ENCODE data around the gene RPL12.
"Not testable (repeated sequence)": the region's sequence is repeated elsewhere in the genome, so short reads cannot be mapped to it uniquely, and the experiment has no call there.

DNA sequence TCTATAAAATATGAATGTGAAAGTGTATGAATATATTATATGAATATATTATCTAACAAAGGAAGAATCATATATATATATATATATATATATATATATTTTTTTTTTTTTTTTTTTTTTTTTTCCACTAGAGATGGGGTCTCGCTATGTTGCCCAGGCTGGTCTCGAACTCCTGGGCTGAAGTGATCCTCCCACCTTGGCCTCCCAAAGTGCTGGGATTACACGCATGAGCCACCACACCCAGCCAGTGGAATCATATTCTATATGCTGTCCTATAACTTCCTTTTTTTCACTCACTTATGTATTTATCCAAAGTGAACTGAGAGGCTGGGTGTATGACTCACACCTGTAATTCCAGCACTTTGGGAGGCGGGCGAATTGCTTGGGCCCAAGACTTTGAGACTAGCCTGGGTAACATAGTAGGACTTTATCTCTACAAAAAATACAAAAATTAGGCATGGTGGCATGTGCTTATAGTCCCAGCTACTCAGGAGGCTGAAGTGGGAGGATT is 15.3 kb upstream of the RPL12 start:
- not testable (repeated sequence) for TF ChIP-seq TAF1 (IDR thresholded peaks at IDR 0.05; ENCODE audit: control insufficient read depth, extremely low read depth, insufficient read depth, low read length, severe bottlenecking); POLR2A (conservative IDR thresholded peaks at IDR 0.05); RBFOX2 (IDR thresholded peaks at IDR 0.05; ENCODE audit: low read depth, low read length); BRF2 (IDR thresholded peaks at IDR 0.05; ENCODE audit: borderline replicate concordance, insufficient read depth, insufficient read length); TCF7 (IDR thresholded peaks at IDR 0.05; ENCODE audit: borderline replicate concordance); STAG1 (CRISPR knock-in tag; IDR thresholded peaks at IDR 0.05; ENCODE audit: borderline replicate concordance); CBFB (CRISPR knock-in tag; IDR thresholded peaks at IDR 0.05); ZNF133 (CRISPR knock-in tag; IDR thresholded peaks at IDR 0.05); CEBPZ (IDR thresholded peaks at IDR 0.05; ENCODE audit: borderline replicate concordance, low read depth, low read length); EP300 (IDR thresholded peaks at IDR 0.05; ENCODE audit: low read length)
- TF ChIP-seq, protein P1, sequence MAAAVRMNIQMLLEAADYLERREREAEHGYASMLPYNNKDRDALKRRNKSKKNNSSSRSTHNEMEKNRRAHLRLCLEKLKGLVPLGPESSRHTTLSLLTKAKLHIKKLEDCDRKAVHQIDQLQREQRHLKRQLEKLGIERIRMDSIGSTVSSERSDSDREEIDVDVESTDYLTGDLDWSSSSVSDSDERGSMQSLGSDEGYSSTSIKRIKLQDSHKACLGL (CRISPR knock-in tag; IDR thresholded peaks at IDR 0.05; ENCODE audit: borderline replicate concordance, poor library complexity, severe bottlenecking), result not testable (repeated sequence)

Measured in K562 (cell line).